AG20443 (cell line): ENCODE data around the gene MRGPRG.

Experiments used
- DNase-seq: peaks from one replicate; pipeline ENCODE4 v3.0.0; 2012; ENCODE audit warnings: low spot score, mixed read lengths

MRGPRG gene

DNA sequence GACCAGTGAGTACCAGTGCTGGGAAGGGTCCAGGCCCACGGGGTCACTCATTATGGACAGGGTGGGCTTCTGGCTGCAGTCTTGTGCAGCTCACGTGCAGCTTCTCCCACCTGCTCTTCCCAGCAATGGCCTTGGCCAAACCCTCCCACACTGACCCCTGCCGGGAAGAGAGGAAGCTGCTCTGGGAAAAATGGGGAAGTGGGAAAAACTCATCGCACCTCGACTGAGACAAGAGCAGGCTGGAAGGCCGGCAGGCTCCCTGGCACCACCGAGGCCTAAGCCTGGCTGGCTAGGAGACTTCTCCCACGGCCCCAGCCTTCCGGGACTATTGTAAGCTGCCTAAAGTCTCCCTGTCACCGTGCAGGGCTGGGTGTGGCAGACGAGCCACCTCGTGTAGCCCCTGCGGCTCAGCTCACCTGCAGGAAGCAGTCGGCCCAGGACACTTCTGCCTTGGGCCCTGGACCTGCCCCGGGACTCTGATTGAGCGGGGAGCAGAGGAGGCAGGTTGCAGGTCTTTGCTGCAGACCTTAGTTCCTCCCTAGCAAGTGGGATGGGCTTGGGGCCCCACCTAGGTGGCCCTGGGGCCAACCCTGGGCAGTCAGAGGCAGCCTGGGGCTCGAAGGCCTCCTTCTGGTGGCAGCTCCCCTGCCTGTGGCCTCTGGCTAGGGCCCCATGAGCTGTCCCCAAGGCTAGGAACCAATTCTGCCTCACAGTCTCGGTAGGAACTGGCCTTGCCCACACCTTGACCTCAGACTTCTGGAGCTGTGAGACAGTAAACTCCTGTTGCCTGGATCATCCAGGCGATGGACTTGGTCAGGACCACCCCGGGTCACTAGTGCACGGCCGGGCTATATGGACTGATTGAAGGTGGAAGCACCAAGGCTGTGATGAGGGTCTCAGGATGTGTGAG is 23.1 kb downstream of the MRGPRG start:
- DNase-seq: no peak

DNA sequence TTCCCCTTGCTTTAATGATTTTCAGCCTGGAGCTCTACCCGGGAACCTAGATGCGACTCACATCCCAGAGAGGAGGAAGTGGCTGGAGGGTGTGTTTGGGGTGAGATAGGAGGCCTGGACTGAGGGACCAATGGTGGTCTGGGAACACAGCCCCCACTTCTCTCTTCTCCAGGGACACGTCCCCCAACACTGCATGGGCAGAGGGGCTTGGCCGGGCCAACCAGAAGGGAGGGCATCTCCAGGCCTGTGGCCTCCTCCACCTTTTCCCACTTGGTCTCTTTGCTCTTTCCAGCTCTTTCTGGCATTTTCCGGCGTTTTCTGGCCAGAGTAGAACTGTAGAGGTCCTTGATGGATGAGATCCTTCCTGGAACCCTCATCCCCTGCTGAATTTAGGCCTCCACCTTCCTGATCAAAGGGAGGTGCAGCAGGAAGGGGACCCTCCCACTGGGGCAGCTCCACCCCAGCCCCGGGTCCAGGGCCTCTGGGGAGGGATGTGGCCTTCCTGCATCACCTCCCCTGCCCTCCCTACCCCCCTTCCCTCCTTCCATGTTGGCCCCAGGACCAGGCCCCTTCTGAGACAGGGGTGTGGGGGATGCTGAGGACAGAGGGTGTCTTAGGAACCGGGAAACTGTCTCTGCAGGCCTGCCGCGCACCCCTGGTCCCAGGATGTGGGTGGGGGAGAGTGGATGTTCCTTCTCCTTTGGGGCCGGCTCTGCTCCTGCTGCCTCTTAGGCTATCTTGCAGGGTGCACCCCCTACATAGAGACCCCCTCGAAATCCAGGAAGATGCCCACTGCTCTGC is 24.4 kb downstream of the MRGPRG start:
- DNase-seq: no peak

GRCh38 chr11:3193373-3194015 is 25.1 kb downstream of the MRGPRG start:
- no peak for DNase-seq

DNA sequence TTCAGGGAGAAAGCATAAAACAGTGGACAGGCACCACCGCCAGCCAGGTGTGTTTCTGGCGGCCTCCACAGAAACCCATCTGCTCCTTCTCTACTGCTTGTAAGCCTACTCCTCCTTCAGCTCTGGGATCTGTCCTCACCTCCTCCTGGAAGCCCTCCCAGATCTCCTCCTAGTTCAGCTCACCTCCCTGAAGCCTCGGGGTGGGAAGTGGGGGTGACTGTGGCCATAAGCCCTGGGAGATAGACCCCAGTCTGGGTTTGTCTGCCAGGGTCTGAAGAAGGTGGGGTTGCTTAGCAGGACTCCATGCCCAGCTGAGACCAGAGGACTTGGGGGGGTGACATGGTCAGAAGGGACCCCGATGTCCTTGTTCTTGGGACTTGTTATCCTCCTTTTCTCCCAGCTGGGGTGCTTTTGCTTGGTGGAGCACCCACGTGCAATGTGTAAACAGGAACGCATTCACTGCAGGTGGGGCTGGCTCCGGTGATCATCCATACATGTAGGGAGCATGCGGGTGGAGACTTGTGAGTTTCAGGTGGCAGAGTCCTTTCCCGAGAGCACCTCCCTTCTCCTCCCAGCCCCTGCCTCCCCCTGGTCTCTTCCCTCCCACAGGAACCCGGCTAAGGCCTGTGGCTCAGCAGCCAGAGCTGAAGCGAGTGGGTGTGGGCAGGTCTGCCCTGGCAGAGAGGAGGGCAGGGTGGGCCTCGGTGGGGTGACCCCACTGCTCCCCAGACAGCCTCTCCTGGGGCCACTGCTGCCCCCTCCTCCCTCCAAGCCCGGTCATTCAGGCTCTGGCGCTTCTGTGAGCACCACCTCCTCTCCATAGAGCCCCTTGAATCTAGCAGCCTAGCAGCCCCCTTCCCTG is 25.9 kb downstream of the MRGPRG start:
- no peak for DNase-seq

- DNase-seq: no peak
Measured at GRCh38 chr11:3191586-3192324, 26.9 kb downstream of the MRGPRG start.

DNA sequence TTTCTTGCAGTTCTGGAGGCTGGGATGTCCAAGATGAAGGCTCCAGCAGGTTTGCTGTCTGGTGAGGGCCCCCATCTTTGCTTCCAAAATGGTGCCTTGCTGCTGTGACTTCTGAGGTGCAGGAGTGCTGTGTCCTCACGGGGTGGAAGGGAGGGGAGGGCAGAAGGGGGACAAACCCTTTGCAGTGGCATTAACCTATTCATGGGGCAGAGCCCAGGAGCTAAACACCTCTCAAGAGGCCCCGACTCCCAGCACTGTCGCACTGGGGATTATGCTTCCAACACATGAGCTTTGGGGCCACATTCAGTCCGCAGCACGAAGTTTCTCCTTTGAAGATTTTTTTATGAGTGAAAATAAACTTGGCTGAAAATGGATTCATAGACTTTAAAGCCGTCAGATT is 28.0 kb downstream of the MRGPRG start:
- no peak for DNase-seq

- no peak for DNase-seq
Measured at GRCh38 chr11:3189886-3190583, 28.6 kb downstream of the MRGPRG start.

DNA sequence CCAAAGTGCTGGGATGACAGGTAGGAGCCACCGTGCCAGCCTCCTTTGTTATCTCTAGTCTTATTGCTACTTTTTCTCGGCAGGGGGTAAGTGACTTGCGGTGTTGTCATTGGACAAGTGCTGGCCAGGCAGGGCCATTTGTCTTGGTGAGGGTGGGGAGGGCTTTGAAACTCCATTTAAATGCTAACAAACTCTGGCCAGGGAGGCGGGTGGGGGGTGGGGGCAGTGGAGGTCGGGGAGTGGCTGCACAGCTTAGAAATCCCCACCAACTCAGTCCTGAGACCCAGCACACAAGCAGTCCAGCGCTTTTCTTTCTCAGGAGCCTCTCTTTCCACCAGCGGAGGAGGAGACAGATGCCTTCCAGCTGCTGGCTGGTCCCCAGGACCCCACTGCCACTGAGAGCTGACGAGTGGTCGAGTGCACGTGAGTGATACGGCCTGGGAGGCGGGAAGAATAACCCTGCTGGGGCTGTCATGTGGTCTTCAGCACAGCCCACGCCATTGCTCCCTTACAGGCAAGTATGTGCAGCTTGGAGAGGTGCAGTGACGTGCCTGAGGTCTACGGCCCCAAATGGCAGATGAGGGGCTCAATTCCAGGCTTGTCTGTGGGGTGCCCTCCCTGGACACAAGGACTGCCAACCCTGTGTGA is 29.3 kb downstream of the MRGPRG start:
- DNase-seq: no peak

GRCh38 chr11:3188496-3189195 is 30.0 kb downstream of the MRGPRG start:
- DNase-seq: no peak

- no peak for DNase-seq
Measured at GRCh38 chr11:3186166-3186953, 32.3 kb downstream of the MRGPRG start.

DNA sequence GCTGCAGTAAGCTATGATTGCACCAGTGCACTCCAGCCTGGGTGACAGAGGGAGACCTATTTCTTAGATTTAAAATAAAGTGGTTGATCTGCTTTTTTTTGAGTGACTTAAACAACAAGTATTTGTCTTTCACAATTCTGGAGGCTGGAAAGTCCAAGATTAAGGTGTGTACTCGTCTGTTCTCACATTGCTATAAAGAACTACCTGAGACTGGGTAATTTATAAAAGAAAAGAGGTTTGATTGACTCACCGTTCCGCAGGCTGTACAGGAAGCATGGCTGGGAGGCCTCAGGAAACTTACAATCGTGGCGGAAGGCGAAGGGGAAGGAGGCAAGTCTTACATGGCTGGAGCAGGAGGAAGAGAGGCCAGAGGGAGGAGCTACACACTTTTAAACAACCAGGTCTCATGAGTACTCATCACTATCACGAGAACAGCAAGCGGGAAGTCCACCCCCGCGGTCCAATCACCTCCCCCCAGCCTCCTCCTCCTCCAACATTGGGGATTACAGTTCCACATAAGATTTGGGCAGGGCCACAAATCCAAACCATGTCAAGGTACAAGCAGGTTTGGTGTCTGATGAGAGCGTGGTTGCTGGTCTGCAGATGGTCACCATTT is 33.8 kb downstream of the MRGPRG start:
- no peak for DNase-seq

GRCh38 chr11:3183523-3183922 is 35.1 kb downstream of the MRGPRG start:
- no peak for DNase-seq

DNA sequence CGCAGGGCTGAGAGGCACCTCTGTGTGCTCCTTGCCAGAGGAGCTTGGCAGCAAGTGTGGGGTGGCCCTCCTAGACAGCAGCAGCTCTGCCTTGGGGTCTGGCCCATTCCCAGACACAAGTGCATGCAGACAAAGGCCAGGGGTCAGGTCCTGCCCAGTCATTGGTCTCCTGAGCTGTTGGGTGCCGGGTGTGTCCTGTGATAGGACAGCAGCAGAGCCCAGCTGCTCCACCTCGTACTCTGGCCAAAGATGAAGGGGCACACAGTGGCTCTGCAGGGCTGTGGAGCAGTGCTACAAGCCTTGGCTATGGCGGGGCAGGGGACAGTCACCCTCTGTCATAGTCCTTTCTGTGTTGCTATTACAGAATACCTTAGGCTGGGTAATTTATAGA is 36.2 kb downstream of the MRGPRG start:
- DNase-seq: no peak

DNA sequence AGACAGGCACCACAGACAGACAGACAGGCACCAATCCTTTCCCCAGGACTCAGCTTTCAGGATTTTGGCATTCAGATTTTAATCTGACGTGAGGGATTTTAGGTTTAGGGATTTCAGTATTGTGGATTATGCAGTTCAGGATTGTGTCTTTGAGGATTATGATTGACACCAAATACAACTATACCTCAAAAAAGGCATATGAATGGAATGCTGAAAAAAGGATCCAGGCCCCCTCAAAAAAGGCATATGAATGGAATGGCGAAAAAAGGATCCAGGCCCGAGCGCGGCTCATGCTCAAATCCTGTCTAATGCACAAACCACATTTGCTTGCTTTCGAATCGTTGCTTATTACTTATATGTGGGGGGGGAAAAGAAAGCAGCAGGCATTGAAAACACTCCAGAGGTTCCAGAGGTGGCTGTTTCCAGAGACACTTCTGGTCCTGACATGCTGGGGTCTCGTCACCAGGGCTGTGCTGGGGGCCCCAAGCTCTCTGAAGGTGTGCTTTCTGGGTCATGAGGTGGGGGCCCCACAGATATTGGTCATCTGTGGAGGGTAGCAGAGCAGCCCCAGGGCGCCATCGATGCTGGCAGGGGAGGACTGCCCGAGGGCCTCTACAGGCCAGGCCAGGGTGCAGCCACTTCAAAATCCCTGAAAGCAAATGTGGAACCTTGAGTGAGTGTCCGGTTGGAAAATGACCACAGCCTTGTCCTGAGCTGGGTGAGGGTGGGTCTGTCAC is 36.7 kb downstream of the MRGPRG start:
- no peak for DNase-seq

GRCh38 chr11:3180869-3181268 is 37.7 kb downstream of the MRGPRG start:
- no peak for DNase-seq

DNA sequence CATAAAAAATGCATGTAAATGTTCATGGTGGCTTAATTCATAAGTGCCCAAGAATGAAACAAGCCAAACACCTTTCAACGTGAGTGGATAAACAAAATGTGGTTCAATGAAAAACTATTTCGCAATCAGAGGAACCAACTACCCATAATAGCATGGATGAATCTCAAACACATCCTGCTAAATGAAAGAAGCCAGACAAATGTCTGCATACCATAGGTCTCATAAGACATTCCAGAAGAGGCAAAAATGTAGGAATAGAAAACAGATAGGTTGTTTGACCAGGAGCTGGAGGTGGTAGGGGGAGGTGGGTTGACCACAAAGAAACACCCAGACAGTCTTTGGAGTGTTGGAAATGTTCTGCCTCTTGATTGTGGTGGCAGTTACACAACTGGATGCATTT is 40.3 kb downstream of the MRGPRG start:
- DNase-seq: no peak

- DNase-seq: no peak
Measured at GRCh38 chr11:3177931-3178330, 40.7 kb downstream of the MRGPRG start.
